AG09309 (cell line): ENCODE measurements around the gene SHC2.

ENCODE experiments used
- DNase-seq: peaks from one replicate; pipeline ENCODE4 v3.0.0-alpha.2; 2010; ENCODE audit warnings: low read depth
- H3K4me3 ChIP-seq: 2 replicates; pipeline ENCODE4 v1.5.1; 2011; ENCODE audit warnings: mild to moderate bottlenecking, low read depth, low read length, moderate library complexity; ENCODE audit not compliant: control insufficient read depth
- TF ChIP-seq, protein P1 (sequence below): IDR thresholded peaks from 2 replicates; pipeline ENCODE4 v1.5.1; 2011; ENCODE audit warnings: mild to moderate bottlenecking, low read depth, low read length, inconsistent platforms; ENCODE audit not compliant: insufficient read depth, control insufficient read depth; ENCODE audit errors: missing control alignments

The SHC2 gene

DNA sequence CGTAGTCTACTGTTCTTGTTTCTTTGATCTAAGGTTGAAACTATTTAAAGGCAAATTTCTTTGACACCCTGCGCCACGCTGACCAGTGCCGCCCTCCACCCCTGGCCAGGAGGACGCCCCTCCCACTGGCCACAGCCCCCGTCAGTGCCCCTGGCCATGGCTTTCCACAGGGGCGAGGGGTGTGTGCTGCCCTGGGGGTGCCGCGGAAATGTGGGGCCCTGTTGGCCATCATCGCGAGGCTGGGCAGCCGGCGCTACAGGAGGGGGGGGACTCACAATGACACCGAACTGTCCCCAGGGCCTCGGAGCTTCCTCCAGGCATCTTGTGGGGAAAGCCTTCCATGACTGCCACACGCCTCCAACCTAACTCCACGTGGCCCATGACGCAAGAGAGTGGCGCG lies 10.9 kb downstream of the SHC2 start:
- no peak for DNase-seq
- H3K4me3 ChIP-seq: no peak overlapping the region
- TF ChIP-seq, protein P1, sequence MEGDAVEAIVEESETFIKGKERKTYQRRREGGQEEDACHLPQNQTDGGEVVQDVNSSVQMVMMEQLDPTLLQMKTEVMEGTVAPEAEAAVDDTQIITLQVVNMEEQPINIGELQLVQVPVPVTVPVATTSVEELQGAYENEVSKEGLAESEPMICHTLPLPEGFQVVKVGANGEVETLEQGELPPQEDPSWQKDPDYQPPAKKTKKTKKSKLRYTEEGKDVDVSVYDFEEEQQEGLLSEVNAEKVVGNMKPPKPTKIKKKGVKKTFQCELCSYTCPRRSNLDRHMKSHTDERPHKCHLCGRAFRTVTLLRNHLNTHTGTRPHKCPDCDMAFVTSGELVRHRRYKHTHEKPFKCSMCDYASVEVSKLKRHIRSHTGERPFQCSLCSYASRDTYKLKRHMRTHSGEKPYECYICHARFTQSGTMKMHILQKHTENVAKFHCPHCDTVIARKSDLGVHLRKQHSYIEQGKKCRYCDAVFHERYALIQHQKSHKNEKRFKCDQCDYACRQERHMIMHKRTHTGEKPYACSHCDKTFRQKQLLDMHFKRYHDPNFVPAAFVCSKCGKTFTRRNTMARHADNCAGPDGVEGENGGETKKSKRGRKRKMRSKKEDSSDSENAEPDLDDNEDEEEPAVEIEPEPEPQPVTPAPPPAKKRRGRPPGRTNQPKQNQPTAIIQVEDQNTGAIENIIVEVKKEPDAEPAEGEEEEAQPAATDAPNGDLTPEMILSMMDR: no peak

DNA sequence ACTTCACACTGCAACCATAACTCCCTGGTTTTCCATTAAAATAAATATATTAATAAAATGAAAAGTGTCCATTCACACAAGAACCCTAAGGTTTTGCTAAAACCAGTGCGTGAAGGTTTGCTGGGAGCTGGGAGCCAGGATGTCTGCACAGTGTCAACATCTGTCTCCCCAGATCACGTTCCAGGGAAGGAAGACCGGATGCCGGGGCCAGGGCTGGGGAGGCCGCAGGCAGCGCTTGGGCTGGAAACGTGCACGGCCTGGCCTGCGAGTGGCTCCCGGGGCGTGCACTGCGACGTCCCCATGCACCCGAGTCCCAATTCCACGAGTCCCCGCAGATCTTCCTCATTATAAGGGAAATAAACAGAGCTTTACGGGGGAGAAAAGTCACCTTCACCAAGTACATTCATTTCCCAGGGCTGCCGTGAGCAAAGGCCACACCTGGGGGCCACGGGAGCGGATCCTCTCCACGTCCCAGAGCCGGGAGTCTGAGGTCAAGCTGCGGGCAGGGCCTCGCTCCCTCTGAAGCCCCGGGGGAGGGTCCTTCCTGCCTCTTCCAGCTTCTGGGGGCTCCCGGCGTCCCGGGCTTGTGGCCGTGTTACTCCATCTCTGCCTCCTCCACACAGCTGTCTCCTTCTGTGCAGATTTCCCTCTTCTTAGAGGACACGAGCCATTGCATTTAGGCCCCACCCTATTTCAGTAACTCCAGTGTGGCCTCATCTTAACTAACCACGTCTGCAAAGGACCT lies 12.8 kb downstream of the SHC2 start:
- H3K4me3 ChIP-seq: no peak overlapping the region
- TF ChIP-seq, protein P1: no peak
- no peak for DNase-seq

- no peak for DNase-seq
- H3K4me3 ChIP-seq: no peak overlapping the region
- TF ChIP-seq, protein P1: no peak
These were observed 13.8 kb downstream of the SHC2 start for GRCh38 chr19:447064-447426.

GRCh38 chr19:444677-445210 lies 16.1 kb downstream of the SHC2 start:
- no peak overlapping the region for H3K4me3 ChIP-seq
- TF ChIP-seq, protein P1: no peak
- DNase-seq: no peak

DNA sequence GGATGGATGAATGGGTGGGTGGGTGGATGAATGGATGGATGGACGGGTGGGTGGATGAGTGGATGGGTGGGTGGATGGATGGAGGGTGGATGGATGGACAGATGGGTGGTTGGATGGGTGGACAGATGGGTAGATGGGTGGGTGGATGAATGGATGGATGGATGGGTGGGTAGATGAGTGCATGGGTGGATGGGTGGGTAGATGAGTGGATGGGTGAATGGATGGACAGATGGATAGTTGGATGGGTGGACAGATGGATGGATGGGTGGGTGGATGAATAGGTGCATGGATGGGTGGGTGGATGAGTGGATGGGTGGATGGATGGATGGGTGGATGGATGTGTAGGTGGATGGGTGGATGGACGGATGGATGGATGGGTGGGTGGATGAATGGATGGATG lies 17.8 kb downstream of the SHC2 start:
- H3K4me3 ChIP-seq: no peak overlapping the region
- TF ChIP-seq, protein P1: no peak
- no peak for DNase-seq

GRCh38 chr19:442085-442484 lies 18.7 kb downstream of the SHC2 start:
- no peak for DNase-seq
- no peak overlapping the region for H3K4me3 ChIP-seq
- TF ChIP-seq, protein P1: no peak
